IMR-90 (cell line): ENCODE results near the gene TUBB6. TPM values are rescaled to one million over a fixed set of nuclear protein-coding genes. Genes with fewer than 3 reads are reported as not detected.

Experiments used
- ATAC-seq: fragments of 200-7000 bp; cut with Tn5 transposase; 2 replicates; pipeline ENCODE4 v1.9.1; 2020; ENCODE audit warnings: low read depth, mild to moderate bottlenecking, moderate library complexity
- BruUV-seq: library from RNA; stranded (reverse); fragments of 400-500 nt; replicated peaks from 2 replicates; lab custom pipeline; 2021; lab: Mats Ljungman, UMichigan
- CTCF ChIA-PET: fragments of 300-600 bp; formaldehyde crosslinking; extraction: SDS; loops from one replicate; lab custom pipeline; 2021; ENCODE audit warnings: antibody characterized with exemption; lab: Yijun Ruan, JAX
- POLR2A ChIA-PET: fragments of 300-600 bp; sonication (Branson Sonifier 250); formaldehyde crosslinking; loops from one replicate; lab custom pipeline; 2022; ENCODE audit warnings: antibody characterized with exemption; ENCODE audit not compliant: unreplicated experiment; lab: Charles Lee
- DNase-seq: peaks from one replicate; pipeline ENCODE4 v3.0.0; 2013
- H2AFZ ChIP-seq: replicated peaks from 2 replicates; pipeline ENCODE3; 2013; ENCODE audit warnings: low read length, mild to moderate bottlenecking; ENCODE audit not compliant: poor library complexity
- H2AK5ac ChIP-seq: 2 replicates; pipeline ENCODE4 v1.6.1; 2013; ENCODE audit warnings: low read depth, low read length, inconsistent platforms
- H2AK9ac ChIP-seq: replicated peaks from 2 replicates; pipeline ENCODE3; 2013; ENCODE audit warnings: mild to moderate bottlenecking, low read depth, low read length, moderate library complexity; ENCODE audit not compliant: poor library complexity
- H2BK120ac ChIP-seq: 2 replicates; pipeline ENCODE4 v1.6.1; 2013; ENCODE audit warnings: low read depth, low read length, inconsistent platforms
- H2BK15ac ChIP-seq: 3 replicates; pipeline ENCODE4 v1.6.1; 2013; ENCODE audit warnings: low read depth, low read length, inconsistent platforms
- H2BK20ac ChIP-seq: 2 replicates; pipeline ENCODE4 v1.6.1; 2013; ENCODE audit warnings: low read depth, mild to moderate bottlenecking, inconsistent platforms, low read length, moderate library complexity
- H2BK5ac ChIP-seq: 2 replicates; pipeline ENCODE4 v1.6.1; 2013; ENCODE audit warnings: mild to moderate bottlenecking, low read depth, low read length, inconsistent platforms; ENCODE audit not compliant: poor library complexity, severe bottlenecking
- H3K14ac ChIP-seq: replicated peaks from 2 replicates; pipeline ENCODE4 v1.6.1; 2013; ENCODE audit warnings: low read depth, low read length, inconsistent platforms
- H3K18ac ChIP-seq: 2 replicates; pipeline ENCODE4 v1.6.1; 2013; ENCODE audit warnings: low read depth, low read length, control low read depth
- H3K23ac ChIP-seq: 2 replicates; pipeline ENCODE4 v1.6.1; 2013; ENCODE audit warnings: low read depth, low read length, inconsistent platforms
- H3K27ac ChIP-seq: 2 replicates; pipeline ENCODE4 v1.5.1; 2013; ENCODE audit warnings: mild to moderate bottlenecking, control low read depth, low read length; ENCODE audit not compliant: insufficient read depth
- H3K27me3 ChIP-seq: 2 replicates; pipeline ENCODE4 v1.6.1; 2013; ENCODE audit warnings: low read length; ENCODE audit not compliant: control insufficient read depth, insufficient read depth
- H3K36me3 ChIP-seq: 2 replicates; pipeline ENCODE4 v1.6.1; 2013; ENCODE audit warnings: low read length, mixed read lengths; ENCODE audit not compliant: control insufficient read depth, insufficient read depth
- H3K4ac ChIP-seq: 2 replicates; pipeline ENCODE4 v1.6.1; 2013; ENCODE audit warnings: low read depth, low read length, inconsistent platforms
- H3K4me1 ChIP-seq: 2 replicates; pipeline ENCODE4 v1.6.1; 2013; ENCODE audit warnings: low read length, mixed read lengths; ENCODE audit not compliant: control insufficient read depth, insufficient read depth
- H3K4me2 ChIP-seq: 2 replicates; pipeline ENCODE4 v1.6.1; 2013; ENCODE audit warnings: low read depth, mild to moderate bottlenecking, control low read depth, low read length, moderate library complexity
- H3K4me3 ChIP-seq: 2 replicates; pipeline ENCODE4 v1.5.1; 2013; ENCODE audit warnings: low read depth, mild to moderate bottlenecking, control low read depth, low read length, moderate library complexity; ENCODE audit not compliant: insufficient read depth
- H3K56ac ChIP-seq: 2 replicates; pipeline ENCODE4 v1.6.1; 2013; ENCODE audit warnings: low read length, inconsistent platforms; ENCODE audit not compliant: insufficient read depth; ENCODE audit errors: extremely low read depth
- H3K79me1 ChIP-seq, 2 experiments: 2 replicates each; pipeline ENCODE4 v1.6.1; 2013; ENCODE audit warnings: low read length in 2 of 2, inconsistent platforms in 1 of 2, low read depth in 1 of 2
- H3K9ac ChIP-seq: 2 replicates; pipeline ENCODE4 v1.6.1; 2013; ENCODE audit warnings: low read depth, low read length, control low read depth
- H3K9me1 ChIP-seq: 2 replicates; pipeline ENCODE4 v1.6.1; 2013; ENCODE audit warnings: low read length, inconsistent platforms; ENCODE audit not compliant: insufficient read depth
- H3K9me3 ChIP-seq: 2 replicates; pipeline ENCODE4 v1.6.1; 2013; ENCODE audit warnings: low read length; ENCODE audit not compliant: control insufficient read depth, insufficient read depth
- H4K20me1 ChIP-seq: 2 replicates; pipeline ENCODE4 v1.6.1; 2013; ENCODE audit warnings: low read length, inconsistent platforms; ENCODE audit not compliant: insufficient read depth
- H4K5ac ChIP-seq: 2 replicates; pipeline ENCODE4 v1.6.1; 2013; ENCODE audit warnings: mild to moderate bottlenecking, low read depth, low read length, control low read depth
- H4K8ac ChIP-seq, 2 experiments: 2 replicates each; pipeline ENCODE4 v1.6.1; 2013; ENCODE audit warnings: low read depth in 2 of 2, low read length in 2 of 2, control low read depth in 1 of 2, inconsistent platforms in 1 of 2
- H4K91ac ChIP-seq: 2 replicates; pipeline ENCODE4 v1.6.1; 2013; ENCODE audit warnings: low read depth, low read length, inconsistent platforms; ENCODE audit not compliant: insufficient read depth
- MAFK ChIP-seq: IDR thresholded peaks from 2 replicates; pipeline ENCODE4 v1.6.1; 2012; ENCODE audit warnings: low read depth, low read length, improper control_type of control experiment
- MXI1 ChIP-seq: IDR thresholded peaks from 2 replicates; pipeline ENCODE4 v1.6.1; 2012; ENCODE audit warnings: low read depth, mild to moderate bottlenecking, low read length, moderate library complexity, borderline replicate concordance
- RCOR1 ChIP-seq: IDR thresholded peaks from 2 replicates; pipeline ENCODE4 v1.6.1; 2012; ENCODE audit warnings: mild to moderate bottlenecking, low read length, improper control_type of control experiment; ENCODE audit not compliant: insufficient replicate concordance
- WGBS, 2 experiments: methylation state at CpG; one replicate each; pipeline versions ENCODE4 v1.1.5 to v1.1.7; 2013; ENCODE audit warnings: missing lambda C conversion rate in 2 of 2; ENCODE audit not compliant: insufficient read length in 1 of 2; ENCODE audit errors: extremely low coverage in 2 of 2; 5-methylcytosine and 5-hydroxymethylcytosine counted together
- dilution Hi-C: fragments of 300-500 bp; cut with HindIII; formaldehyde crosslinking; loops from one replicate; pipeline ENCODE4 v1.14.3; 2018; ENCODE audit warnings: low sequenced_read_pairs; ENCODE audit not compliant: unreplicated experiment
- in situ Hi-C: fragments of 300-500 bp; cut with MboI; formaldehyde crosslinking; loops from 3 replicates; pipeline ENCODE4 v1.14.3; 2019; ENCODE audit warnings: low sequenced_read_pairs, inconsistent platforms, mixed read lengths
- intact Hi-C: fragments of 100-400 bp; cut with micrococcal nuclease; formaldehyde crosslinking; loops from 2 replicates; pipeline ENCODE4 v1.10.0; 2022
- polyA plus RNA-seq, 3 experiments: library from polyadenylated mRNA; depleted of rRNA; stranded (reverse); fragments of >200 nt; gene quantifications; 2 replicates each; pipeline ENCODE4 v1.2.3, GENCODE V29; 2012; ENCODE audit warnings: low replicate concordance in 1 of 3
- total RNA-seq: library from RNA; depleted of rRNA; stranded (reverse); fragments of >200 nt; gene quantifications from 2 replicates; pipeline ENCODE4 v1.2.3, GENCODE V29; 2012

TUBB6 gene
- total and polyA plus RNA-seq, 2 of the 4 experiments (the other 2 are of a cell fraction): 927 to 1,040 TPM

GRCh38 chr18:12361770-12362378, 53.8 kb downstream of the TUBB6 start:
- no peak overlapping the region for H2BK5ac ChIP-seq
- H3K9me1 ChIP-seq: peaks cover 17% of the 10 kb centered on the region
- no peak overlapping the region for H3K56ac ChIP-seq
- in situ Hi-C loops: no loop called here
- H2AK5ac ChIP-seq: no peak overlapping the region
- CTCF ChIA-PET: no interaction called here
- peaks cover 15 to 44% of the 10 kb centered on the region in 2 experiments; a peak in 3 of 4 replicates for H3K79me1 ChIP-seq
- no peak for TF ChIP-seq MXI1
- no peak for TF ChIP-seq MAFK
- no peak for TF ChIP-seq RCOR1
- no peak overlapping the region for H3K4ac ChIP-seq
- no peak overlapping the region for H3K4me2 ChIP-seq
- H2BK15ac ChIP-seq: no peak overlapping the region
- H3K4me3 ChIP-seq: no peak overlapping the region
- no peak overlapping the region for H3K18ac ChIP-seq
- intact Hi-C loops: no loop called here
- H4K8ac ChIP-seq: no peak overlapping the region
- H2AK9ac ChIP-seq: no peak overlapping the region
- no peak overlapping the region for H2AFZ ChIP-seq
- no peaks in the 10 kb centered on the region for H3K4me1 ChIP-seq
- no peak for ATAC-seq
- dilution Hi-C loops: no loop called here
- no peak overlapping the region for H3K27ac ChIP-seq
- POLR2A ChIA-PET: no interaction called here
- no peak overlapping the region for H3K9ac ChIP-seq
- peak; percentile 39 for DNase-seq
- no peaks in the 10 kb centered on the region for H3K9me3 ChIP-seq
- H3K27me3 ChIP-seq: no peaks in the 10 kb centered on the region
- no peak overlapping the region for H2BK20ac ChIP-seq
- WGBS, 2 experiments: 100% methylated on average over 1 of the region's 3 CpGs; no CpG with 5 or more reads in 1 of the 2 experiments
- no TSS peak for BruUV-seq
- no peak overlapping the region for H4K5ac ChIP-seq
- no peak overlapping the region for H4K91ac ChIP-seq
- no peak overlapping the region for H3K23ac ChIP-seq
- no peak overlapping the region for H3K14ac ChIP-seq
- H2BK120ac ChIP-seq: no peak overlapping the region
- H3K36me3 ChIP-seq: peaks cover 32% of the 10 kb centered on the region
- peaks cover 3% of the 10 kb centered on the region; the same call in 1 of the 2 replicates for H4K20me1 ChIP-seq
